Chondrocyte (in vitro differentiated cells): ENCODE data around the gene TTC16. TPM values are rescaled to one million over a fixed set of nuclear protein-coding genes. Genes with fewer than 3 reads are reported as not detected.

Source experiments
- DNase-seq: peaks from one replicate; pipeline ENCODE4 v3.0.0; 2021; ENCODE audit warnings: mixed read lengths, low spot score
- H3K27ac Mint-ChIP-seq: one replicate; pipeline ENCODE4 v1.8.0; 2021; ENCODE audit warnings: mild to moderate bottlenecking, moderate library complexity, mixed read lengths; ENCODE audit not compliant: unreplicated experiment
- H3K27me3 Mint-ChIP-seq: 2 replicates; pipeline ENCODE4 v1.8.0; 2021; ENCODE audit warnings: low read depth, mixed read lengths
- H3K36me3 Mint-ChIP-seq: 2 replicates; pipeline ENCODE4 v1.8.0; 2021; ENCODE audit warnings: low read depth, mixed read lengths
- H3K4me1 Mint-ChIP-seq: 2 replicates; pipeline ENCODE4 v1.8.0; 2021; ENCODE audit warnings: low read depth, mild to moderate bottlenecking, mixed read lengths
- H3K4me3 Mint-ChIP-seq: one replicate; pipeline ENCODE4 v1.8.0; 2021; ENCODE audit warnings: mild to moderate bottlenecking, moderate library complexity, mixed read lengths; ENCODE audit not compliant: unreplicated experiment
- H3K9me3 Mint-ChIP-seq: 2 replicates; pipeline ENCODE4 v1.8.0; 2021; ENCODE audit warnings: low read depth, mixed read lengths
- total RNA-seq: library from RNA; stranded (reverse); gene quantifications from 3 replicates; pipeline ENCODE4 v1.2.1, GENCODE V29; 2021
- TF ChIP-seq, protein P1 (sequence below): fragments of 200-600 bp; sonication (generic); IDR thresholded peaks from 2 replicates; pipeline ENCODE4 v1.5.0; 2021; ENCODE audit warnings: antibody characterized with exemption, mild to moderate bottlenecking, moderate library complexity

Gene TTC16
- total RNA-seq, 1 donor from 2014 or later: not detected

DNA sequence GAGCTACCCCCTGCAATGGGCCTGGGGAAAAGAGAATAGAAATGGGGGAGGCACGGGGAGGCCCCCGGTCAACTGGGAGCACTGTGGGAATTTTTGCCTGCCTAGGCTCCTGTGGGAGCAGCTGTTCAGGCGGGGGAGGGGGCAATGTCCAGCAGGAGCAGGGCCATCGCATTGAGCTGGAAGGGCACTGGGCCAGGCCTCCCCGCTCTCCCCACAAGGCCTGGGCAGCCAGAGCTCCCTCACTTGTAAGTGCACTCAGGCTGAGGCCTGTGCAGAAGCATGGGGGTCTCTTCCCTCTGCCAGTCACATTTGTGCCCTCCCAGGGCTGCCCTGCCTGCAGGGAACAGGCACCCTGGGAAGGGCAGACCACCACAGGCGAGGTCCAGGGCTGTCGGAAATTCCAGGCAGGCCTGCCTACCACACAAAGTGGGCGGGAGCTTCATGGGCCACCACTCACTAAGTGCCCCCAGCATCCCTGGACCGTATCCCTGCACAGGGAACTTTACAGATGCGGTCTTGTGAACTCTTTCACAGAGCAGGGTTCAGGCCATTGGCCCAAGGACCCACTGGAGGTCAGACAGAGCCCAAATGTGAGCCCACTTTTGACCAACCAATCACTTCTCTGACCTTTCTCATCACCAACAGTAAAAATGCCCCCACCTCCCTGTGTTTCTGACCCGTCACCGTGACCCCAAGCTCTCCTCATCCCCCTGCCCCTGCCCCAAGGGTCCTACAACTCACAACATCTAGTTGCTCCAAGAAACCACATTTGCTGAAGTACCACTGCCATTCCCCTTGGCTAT, 10.1 kb upstream of the TTC16 start:
- TF ChIP-seq, protein P1, sequence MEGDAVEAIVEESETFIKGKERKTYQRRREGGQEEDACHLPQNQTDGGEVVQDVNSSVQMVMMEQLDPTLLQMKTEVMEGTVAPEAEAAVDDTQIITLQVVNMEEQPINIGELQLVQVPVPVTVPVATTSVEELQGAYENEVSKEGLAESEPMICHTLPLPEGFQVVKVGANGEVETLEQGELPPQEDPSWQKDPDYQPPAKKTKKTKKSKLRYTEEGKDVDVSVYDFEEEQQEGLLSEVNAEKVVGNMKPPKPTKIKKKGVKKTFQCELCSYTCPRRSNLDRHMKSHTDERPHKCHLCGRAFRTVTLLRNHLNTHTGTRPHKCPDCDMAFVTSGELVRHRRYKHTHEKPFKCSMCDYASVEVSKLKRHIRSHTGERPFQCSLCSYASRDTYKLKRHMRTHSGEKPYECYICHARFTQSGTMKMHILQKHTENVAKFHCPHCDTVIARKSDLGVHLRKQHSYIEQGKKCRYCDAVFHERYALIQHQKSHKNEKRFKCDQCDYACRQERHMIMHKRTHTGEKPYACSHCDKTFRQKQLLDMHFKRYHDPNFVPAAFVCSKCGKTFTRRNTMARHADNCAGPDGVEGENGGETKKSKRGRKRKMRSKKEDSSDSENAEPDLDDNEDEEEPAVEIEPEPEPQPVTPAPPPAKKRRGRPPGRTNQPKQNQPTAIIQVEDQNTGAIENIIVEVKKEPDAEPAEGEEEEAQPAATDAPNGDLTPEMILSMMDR: no peak
- Mint-ChIP-seq H3K27ac (no peak overlapping the region), H3K27me3 (no peaks in the 10 kb centered on the region), H3K9me3 (peaks cover 3% of the 10 kb centered on the region), H3K4me3 (no peak overlapping the region), H3K4me1 (no peaks in the 10 kb centered on the region), H3K36me3 (no peaks in the 10 kb centered on the region)
- DNase-seq: no peak

- TF ChIP-seq, protein P1: no peak
- Mint-ChIP-seq H3K4me3 (no peak within 1 kb of the TSS), H3K36me3 (no peaks in the 10 kb centered on the region), H3K4me1 (no peaks in the 10 kb centered on the region), H3K9me3 (peaks cover 3% of the 10 kb centered on the region), H3K27me3 (no peaks in the 10 kb centered on the region), H3K27ac (no peak within 1 kb of the TSS)
- no peak for DNase-seq
Observed at GRCh38 chr9:127706836-127707241, 9.0 kb upstream of the TTC16 start, which contains the start of gene CFAP157. Gene CFAP157, plus strand, starts transcription at chr9:127706988. Its CDS starts 44 bp downstream, at chr9:127707032.

GRCh38 chr9:127707766-127708165, 8.1 kb upstream of the TTC16 start:
- TF ChIP-seq, protein P1: no peak
- no peak for DNase-seq
- Mint-ChIP-seq H3K27ac (no peak overlapping the region), H3K4me3 (no peak overlapping the region), H3K36me3 (no peaks in the 10 kb centered on the region), H3K27me3 (no peaks in the 10 kb centered on the region), H3K9me3 (peaks cover 3% of the 10 kb centered on the region), H3K4me1 (no peaks in the 10 kb centered on the region)

GRCh38 chr9:127708952-127709587, 6.8 kb upstream of the TTC16 start:
- no peaks in the 10 kb centered on the region for H3K4me1 Mint-ChIP-seq
- H3K4me3 Mint-ChIP-seq: no peak overlapping the region
- H3K9me3 Mint-ChIP-seq: peaks cover 3% of the 10 kb centered on the region
- TF ChIP-seq, protein P1: no peak
- no peaks in the 10 kb centered on the region for H3K27me3 Mint-ChIP-seq
- H3K36me3 Mint-ChIP-seq: no peaks in the 10 kb centered on the region
- DNase-seq: no peak
- H3K27ac Mint-ChIP-seq: no peak overlapping the region

DNA sequence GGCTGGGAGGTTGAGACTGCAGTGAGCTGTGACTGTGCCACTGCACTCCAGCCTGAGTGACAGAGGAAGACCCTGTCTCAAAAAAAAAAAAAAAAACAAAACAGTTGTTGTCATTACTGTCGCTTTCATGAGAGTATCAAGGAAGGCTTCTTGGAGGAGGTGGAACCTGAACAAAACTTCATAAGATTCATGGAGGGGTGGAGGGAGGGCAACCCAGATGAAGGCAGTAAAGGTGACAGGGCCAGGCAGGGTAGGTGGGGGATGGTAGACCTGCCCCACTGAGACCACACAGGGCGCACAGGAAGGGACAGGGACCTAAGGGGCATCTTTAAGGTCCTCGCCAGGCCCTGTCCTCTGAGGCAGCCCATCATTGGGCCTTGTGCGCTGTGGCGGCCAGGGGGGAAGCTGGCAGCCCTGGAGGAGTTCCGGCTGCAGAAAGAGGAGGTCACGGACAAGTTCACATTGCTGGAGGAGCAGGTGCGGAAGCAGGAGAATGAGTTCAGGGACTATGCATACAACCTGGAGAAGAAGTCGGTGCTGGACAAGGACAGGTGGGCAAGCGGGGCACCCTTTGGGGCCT, 5.6 kb upstream of the TTC16 start:
- Mint-ChIP-seq H3K36me3 (no peaks in the 10 kb centered on the region), H3K27me3 (no peaks in the 10 kb centered on the region), H3K4me1 (peaks cover 4% of the 10 kb centered on the region), H3K4me3 (no peak overlapping the region), H3K9me3 (peaks cover 3% of the 10 kb centered on the region), H3K27ac (no peak overlapping the region)
- TF ChIP-seq, protein P1: no peak
- DNase-seq: no peak
